GM18499 (cell line): ENCODE results near the gene DNAJC8.

Experiments
- ATAC-seq: cut with Tn5 transposase; IDR thresholded peaks from one replicate; pipeline ENCODE4 v1.9.1; 2021; ENCODE audit warnings: moderate number of reproducible peaks; ENCODE audit not compliant: insufficient read depth, unreplicated experiment

The DNAJC8 gene

DNA sequence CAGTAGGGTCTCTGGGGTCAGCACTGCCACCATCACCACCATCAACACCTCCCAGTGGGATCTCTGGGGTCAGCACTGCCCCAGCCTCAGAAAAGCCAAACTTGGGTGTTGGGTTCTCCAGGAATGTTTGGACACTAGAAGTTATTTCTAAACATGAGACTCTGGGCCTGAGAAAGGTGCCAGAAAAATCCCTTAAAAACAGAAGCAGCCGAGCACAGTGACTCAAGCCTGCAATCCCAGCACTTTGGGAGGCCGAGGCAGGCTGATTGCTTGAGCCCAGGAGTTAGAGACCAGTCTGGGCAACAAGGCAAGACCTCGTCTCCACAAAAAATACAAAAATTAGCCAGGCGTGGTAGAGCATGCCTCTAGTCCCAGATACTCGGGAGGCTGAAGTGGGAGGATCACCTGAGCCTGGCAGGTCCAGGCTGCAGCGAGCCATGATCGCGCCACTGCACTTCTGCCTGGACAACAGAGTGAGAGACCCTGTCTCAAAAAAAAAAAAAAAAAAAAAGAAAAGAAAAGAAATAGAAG is 56.8 kb downstream of the DNAJC8 start:
- ATAC-seq, result no peak

- no peak for ATAC-seq
These were observed 58.9 kb downstream of the DNAJC8 start for GRCh38 chr1:28173980-28174297.

- ATAC-seq, result no peak
These were observed 59.5 kb downstream of the DNAJC8 start for GRCh38 chr1:28173151-28173979.

GRCh38 chr1:28172713-28173150 is 60.1 kb downstream of the DNAJC8 start:
- peak; percentile 46 for ATAC-seq

DNA sequence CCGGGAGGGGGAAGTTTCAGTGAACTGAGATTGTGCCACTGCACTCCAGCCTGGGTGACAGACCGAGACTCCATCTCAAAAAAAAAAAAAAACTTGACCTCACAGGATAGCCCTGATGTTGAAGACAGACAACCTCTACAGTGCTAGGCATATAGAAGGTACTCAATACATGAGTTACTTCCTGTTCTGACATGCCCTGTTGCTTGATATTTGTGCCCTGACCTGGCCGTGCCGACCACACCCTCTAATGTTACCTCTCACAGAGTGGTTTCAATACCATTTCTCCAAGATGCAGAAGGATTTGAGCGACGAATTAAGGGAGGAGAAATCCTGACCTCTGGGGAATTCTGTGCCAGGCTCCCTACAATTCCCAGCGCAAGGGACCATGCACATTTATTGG is 61.6 kb downstream of the DNAJC8 start:
- ATAC-seq, result no peak

GRCh38 chr1:28170001-28170596 is 62.7 kb downstream of the DNAJC8 start:
- no peak for ATAC-seq

DNA sequence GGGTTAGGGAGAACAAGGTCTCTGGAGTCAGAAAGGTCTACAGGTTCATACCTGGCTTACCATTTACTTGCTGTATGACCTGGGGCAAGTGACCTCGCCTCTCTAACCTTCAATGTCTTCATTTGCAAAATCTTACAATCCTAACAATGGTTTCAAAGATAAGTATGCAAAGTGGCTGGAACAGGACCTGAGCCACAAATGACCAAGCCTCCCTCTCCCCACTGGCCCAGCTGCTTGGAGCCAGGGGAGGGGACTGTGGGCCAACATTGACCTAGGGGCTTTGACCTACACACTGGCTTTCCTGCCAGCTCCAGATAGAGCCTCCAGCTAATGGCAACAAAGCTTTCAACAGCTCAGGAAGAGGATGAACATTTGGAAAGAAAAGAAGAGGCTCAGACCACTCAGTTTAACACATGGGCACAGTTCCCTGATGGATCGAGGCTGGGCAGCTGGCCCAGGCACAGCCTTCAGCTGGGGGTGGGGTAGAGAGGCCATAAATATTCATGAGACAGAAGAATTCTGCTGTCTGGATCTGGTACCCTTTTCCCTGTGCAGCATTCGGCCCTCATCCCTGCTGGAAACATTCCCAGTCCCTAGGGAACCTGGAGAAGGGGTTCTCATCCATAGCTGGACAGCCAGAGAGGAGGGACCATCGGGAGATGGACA is 69.2 kb downstream of the DNAJC8 start:
- ATAC-seq, result no peak

DNA sequence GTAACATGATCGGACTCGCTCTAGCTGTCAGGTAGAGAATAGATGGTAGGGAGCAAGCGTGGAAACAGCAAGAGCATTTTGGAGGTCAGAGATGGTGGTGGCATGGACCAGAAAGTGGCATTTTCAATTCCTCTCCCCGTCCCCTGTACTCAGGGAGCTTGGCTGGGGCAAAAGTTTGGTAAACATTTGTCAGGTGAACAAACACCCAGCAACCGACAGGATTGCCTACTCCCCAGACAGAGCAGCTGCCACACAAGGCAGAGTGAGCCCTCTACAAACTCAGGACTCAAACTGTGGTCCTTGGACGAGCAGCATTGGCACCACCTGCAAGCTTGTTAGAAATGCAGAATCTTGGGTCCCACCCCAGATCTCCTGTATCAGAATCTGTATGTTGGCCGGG is 70.7 kb downstream of the DNAJC8 start:
- no peak for ATAC-seq

GRCh38 chr1:28161751-28162150 is 71.1 kb downstream of the DNAJC8 start:
- no peak for ATAC-seq

DNA sequence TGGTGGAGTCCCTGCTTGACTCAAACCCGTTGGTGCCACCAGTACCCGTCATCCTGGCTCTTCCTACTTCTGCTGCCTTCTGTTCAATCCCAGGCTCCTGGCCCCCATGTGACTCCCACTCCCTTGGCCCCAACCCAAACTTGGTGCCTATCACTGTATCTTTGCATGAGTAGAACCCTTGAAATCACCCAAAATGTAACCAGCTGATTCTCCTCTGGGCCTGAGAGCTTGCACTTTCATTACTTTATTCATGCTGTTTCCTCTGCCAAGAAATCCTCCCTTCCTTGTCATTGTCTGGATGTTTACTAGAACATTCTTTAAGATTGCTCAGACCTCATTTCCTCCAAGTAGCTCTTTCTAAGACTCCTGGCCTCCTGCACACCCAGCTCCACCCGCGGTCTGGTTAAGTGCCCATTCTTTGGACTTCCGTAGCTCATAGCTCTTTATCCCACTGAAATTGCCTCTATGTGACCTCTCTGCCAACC is 72.0 kb downstream of the DNAJC8 start:
- no peak for ATAC-seq

DNA sequence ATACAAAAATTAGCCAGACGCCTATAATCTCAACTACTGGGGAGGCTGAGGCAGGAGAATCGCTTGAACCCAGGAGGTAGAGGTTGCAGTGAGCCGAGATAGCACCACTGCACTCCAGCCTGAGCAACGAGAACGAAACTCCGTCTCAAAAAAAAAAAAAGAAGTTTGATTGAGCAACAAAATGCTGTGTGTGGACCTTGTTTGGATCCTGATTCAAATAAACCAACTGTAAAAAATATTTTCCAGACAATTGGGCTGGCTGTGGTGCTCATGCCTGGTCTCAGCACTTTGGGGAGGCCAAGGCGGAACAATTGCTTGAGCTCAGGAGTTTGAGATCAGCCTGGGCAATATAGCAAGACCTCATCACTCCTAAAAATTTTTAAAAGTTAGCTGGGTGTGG is 73.1 kb downstream of the DNAJC8 start:
- no peak for ATAC-seq

DNA sequence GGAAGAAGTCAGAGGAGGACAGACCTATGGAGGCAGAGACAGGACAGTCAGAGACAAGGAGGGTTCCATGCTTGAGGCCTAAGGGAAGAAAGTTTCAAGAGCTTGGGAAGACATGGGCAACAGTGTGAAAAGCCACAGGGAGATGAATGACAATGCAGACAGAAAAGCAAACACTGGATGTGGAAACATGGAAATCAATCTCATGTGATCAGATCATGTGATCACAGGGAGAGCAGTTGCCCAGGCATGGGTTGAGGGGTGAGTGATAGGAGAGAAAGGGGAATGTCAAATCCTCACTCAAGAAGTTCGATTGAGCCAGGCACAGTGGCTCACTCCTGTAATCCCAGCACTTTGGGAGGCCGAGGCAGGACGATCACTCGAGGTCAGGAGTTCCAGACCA is 73.6 kb downstream of the DNAJC8 start:
- ATAC-seq, result no peak

DNA sequence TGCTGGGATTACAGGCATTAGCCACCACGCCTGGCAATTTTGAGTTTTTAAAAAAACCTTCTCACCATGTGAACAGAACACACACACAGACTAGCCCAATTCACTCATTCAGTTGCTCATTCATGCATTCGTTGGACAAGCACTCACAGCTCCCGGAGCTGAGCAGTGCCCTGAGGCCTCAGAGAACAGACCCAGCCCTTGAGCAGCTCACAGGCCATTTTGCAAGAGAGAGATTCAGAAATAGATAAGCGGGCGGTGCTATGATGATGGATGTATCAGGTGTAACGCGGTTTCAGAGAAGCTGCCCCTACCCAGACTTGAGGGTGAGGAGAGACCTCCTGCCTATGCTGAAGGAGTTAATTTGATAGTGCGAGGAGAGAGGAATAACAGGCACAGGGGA is 74.9 kb downstream of the DNAJC8 start:
- ATAC-seq, result no peak

DNA sequence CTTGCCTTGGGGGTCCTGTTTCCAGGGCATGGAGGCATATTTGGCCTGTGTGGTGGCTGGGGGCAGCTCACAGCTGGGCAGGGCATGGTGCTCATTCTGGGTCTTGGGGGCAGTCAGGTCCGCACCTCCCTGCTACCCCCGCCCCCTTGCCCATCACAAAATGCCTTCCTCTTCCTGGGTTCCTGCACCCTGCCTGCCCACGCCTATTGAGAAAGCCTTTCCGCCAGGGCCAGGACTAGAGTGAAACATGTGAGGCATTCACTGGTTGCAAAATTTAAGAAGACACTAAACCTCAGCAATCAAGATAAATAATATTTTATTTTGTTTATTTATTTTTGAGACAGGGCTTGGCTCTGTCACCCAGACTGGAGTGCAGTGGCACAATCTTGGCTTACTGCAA is 76.0 kb downstream of the DNAJC8 start:
- no peak for ATAC-seq

DNA sequence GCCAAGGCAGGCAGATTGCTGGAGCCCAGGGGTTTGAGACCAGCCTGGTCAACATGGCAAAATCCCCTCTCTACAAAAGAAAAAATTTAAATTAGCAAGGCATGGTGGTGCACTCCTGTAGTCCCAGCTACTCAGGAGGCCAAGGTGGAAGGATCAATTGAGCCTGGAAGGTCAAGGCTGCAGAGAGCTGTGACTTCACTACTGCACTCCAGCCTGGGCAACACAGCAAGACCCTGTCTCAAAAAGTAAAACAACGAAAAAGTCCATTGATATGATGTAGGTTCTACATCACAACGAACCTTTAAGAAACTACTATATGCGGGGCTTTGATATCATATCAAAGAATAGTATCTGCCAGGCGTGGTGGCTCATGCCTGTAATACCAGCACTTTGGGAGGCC is 77.2 kb downstream of the DNAJC8 start:
- no peak for ATAC-seq

- no peak for ATAC-seq
These were observed 78.7 kb downstream of the DNAJC8 start for GRCh38 chr1:28154078-28154594.
